HG02943 (cell line): ENCODE results near the gene HYI.
"Not testable (repeated sequence)": the region's sequence is repeated elsewhere in the genome, so short reads cannot be mapped to it uniquely, and the experiment has no call there.

Source experiments
- ATAC-seq: cut with Tn5 transposase; IDR thresholded peaks from one replicate; pipeline ENCODE4 v1.9.1; 2021; ENCODE audit warnings: mild to moderate bottlenecking, low read depth, moderate library complexity; ENCODE audit not compliant: unreplicated experiment

Gene HYI

GRCh38 chr1:43453442-43454269 is at the start of gene HYI:
HYI (minus strand) TSS chr1:43453931; CDS start chr1:43453793, 138 bp downstream.
- ATAC-seq = no peak

- not testable (repeated sequence) for ATAC-seq
These were observed 48.1 kb upstream of the HYI start for GRCh38 chr1:43501806-43502205.

GRCh38 chr1:43499898-43500297 is 46.2 kb upstream of the HYI start:
- no peak for ATAC-seq

GRCh38 chr1:43495204-43495603 is 41.5 kb upstream of the HYI start:
- ATAC-seq = no peak

GRCh38 chr1:43493661-43494450 is 40.1 kb upstream of the HYI start:
- ATAC-seq = no peak

- ATAC-seq = no peak
These were observed 39.1 kb upstream of the HYI start for GRCh38 chr1:43492826-43493225.

GRCh38 chr1:43491061-43491460 is 37.3 kb upstream of the HYI start:
- ATAC-seq = no peak

GRCh38 chr1:43488165-43488564 is 34.4 kb upstream of the HYI start:
- no peak for ATAC-seq

GRCh38 chr1:43484367-43484766 is 30.6 kb upstream of the HYI start:
- no peak for ATAC-seq

GRCh38 chr1:43482215-43482614 is 28.5 kb upstream of the HYI start:
- no peak for ATAC-seq

- no peak for ATAC-seq
These were observed 27.8 kb upstream of the HYI start for GRCh38 chr1:43481491-43481890.

GRCh38 chr1:43479414-43479813 is 25.7 kb upstream of the HYI start:
- ATAC-seq = no peak

- no peak for ATAC-seq
These were observed 24.0 kb upstream of the HYI start for GRCh38 chr1:43477716-43478115.

- ATAC-seq = not testable (repeated sequence)
These were observed 22.1 kb upstream of the HYI start for GRCh38 chr1:43475611-43476401.

GRCh38 chr1:43473463-43473862 is 19.7 kb upstream of the HYI start:
- no peak for ATAC-seq

GRCh38 chr1:43472463-43473151 is 18.9 kb upstream of the HYI start:
- not testable (repeated sequence) for ATAC-seq

- no peak for ATAC-seq
These were observed 18.3 kb upstream of the HYI start for GRCh38 chr1:43472087-43472462.

GRCh38 chr1:43469932-43470331 is 16.2 kb upstream of the HYI start:
- no peak for ATAC-seq

GRCh38 chr1:43468414-43468813 is 14.7 kb upstream of the HYI start:
- ATAC-seq = no peak

GRCh38 chr1:43466403-43466802 is 12.7 kb upstream of the HYI start:
- no peak for ATAC-seq
